ENCODE data around the gene IFIT2.

DNA sequence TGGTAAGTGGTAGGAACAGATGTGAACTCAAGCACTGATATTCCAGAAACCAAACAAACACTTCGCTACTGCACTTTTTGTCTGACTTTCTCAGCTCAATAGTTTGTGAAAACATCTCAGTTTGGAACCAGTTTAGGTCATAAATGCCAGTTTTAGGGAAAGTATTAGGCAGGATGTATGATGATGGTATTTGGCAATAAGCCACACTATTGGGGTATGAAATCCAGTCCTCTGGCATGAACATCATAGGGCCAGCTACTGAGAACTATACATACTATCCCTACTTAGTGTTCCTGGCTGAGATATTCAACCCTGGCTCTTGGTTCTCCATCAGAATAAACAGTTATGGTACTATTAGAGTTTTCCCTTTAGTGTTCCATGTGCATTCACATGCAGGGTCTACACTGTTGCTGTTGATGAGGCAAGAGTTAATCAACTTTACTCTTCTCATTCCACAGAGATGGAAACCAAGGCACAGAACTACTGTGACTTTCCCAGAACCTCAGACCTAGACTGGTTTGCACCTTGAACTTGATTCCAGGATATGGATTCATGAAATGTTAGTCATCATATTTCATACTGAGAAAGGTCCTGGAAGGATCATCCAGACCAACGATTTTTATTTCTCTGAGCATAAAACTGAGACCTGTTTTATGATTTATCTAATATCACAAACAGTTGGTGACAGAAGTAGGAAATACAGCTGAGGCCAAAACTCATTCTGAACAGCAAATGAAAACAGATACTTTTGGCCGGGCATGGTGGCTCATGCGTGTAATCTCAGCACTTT lies 20.0 kb upstream of the IFIT2 start:
- TF ChIP-seq, protein P1, sequence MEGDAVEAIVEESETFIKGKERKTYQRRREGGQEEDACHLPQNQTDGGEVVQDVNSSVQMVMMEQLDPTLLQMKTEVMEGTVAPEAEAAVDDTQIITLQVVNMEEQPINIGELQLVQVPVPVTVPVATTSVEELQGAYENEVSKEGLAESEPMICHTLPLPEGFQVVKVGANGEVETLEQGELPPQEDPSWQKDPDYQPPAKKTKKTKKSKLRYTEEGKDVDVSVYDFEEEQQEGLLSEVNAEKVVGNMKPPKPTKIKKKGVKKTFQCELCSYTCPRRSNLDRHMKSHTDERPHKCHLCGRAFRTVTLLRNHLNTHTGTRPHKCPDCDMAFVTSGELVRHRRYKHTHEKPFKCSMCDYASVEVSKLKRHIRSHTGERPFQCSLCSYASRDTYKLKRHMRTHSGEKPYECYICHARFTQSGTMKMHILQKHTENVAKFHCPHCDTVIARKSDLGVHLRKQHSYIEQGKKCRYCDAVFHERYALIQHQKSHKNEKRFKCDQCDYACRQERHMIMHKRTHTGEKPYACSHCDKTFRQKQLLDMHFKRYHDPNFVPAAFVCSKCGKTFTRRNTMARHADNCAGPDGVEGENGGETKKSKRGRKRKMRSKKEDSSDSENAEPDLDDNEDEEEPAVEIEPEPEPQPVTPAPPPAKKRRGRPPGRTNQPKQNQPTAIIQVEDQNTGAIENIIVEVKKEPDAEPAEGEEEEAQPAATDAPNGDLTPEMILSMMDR (IDR thresholded peaks at IDR 0.05): no peak
- TF ChIP-seq POLR2A (IDR thresholded peaks at IDR 0.05): no peak
